ENCODE data around the gene CNPY4. TPM values are rescaled to one million over a fixed set of nuclear protein-coding genes. Genes with fewer than 3 reads are reported as not detected.
A peak's percentile ranks its signal among the peaks of the same experiment; 100 is the strongest.

Gene CNPY4
- total RNA-seq, 2 donors from 2014 or later, result 15.0 to 21.6 TPM

- peak overlapping the region; percentile 93 for H3K4me3 Mint-ChIP-seq
- H3K4me1 Mint-ChIP-seq, result peaks cover 18% of the 10 kb centered on the region
- H3K27ac Mint-ChIP-seq, result peak overlapping the region; percentile 94
- no peak for ATAC-seq (replicated peaks)
- H3K36me3 Mint-ChIP-seq (ENCODE audit: low read depth), result peaks cover 45% of the 10 kb centered on the region
- no peaks in the 10 kb centered on the region for H3K27me3 Mint-ChIP-seq
- no peaks in the 10 kb centered on the region for H3K9me3 Mint-ChIP-seq
Observed at GRCh38 chr7:100088095-100088620, 31.3 kb upstream of the CNPY4 start.

DNA sequence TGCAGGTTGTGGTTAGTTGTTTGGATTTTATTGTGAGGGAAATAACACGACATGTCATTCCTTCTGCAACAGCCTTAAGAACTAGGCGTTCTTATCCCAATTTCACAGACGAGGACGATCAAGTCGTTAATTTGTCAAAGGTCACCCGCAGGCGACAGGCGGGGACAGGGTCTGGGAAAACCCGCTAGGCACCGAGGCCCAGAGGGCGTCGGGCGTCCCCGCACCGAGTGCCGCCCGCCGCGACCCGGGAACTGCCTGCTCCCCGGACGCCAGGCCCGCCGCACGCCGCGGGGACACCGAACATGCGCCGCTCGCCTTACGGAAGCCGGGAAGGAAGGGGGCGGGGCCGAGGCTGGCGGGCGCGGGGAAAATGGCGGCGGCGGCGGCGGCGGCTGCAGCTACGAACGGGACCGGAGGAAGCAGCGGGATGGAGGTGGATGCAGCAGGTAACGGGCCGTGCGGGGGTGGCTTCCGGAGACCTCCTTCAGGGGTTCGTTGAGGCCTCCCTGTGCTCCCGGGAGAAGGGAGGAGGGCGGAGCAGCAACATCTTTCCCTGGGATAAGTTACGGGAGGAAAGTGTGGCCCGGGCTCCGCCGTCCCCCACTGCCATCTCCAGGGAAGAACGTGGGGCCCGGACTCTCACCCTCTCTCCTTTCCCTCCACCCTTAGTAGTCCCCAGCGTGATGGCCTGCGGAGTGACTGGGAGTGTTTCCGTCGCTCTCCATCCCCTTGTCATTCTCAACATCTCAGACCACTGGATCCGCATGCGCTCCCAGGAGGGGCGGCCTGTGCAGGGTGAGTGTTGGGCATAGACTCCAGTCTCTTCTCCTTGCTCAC is 30.6 kb upstream of the CNPY4 start, which contains the start of gene COPS6:
Gene COPS6, plus strand, starts transcription at position 349 of the 837 bp plus-strand sequence. Its CDS starts 22 bp downstream, at position 371.
- H3K4me1 Mint-ChIP-seq, result peaks cover 18% of the 10 kb centered on the region

DNA sequence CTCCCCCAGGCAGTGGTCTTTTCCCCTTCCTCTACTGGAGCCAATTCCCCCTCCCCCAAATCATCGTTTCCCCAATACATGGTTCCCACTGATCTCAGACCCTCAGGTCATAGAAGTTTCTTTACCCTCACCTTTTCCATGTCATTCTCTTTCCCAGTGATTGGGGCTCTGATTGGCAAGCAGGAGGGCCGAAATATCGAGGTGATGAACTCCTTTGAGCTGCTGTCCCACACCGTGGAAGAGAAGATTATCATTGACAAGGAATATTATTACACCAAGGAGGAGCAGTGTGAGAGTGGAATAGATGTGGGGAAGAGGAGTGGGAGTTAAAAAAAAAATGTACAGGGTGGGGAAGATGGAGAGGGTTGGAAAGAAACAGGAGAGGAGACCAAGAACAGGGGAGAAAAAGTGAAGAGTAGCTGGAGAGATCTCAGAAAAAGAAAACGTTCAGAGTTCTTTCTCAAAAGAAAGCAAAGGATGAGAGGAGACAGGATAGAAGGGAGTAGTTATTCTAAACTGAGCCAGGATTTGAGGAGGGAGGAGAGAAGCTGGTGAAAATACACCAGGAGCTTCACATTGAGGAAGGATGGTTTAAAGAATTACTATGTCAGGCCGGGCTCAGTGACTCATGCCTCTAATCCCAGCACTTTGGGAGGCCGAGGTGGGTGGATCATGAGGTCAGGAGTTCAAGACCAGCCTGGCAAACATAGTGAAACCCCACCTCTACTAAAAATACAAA is 29.8 kb upstream of the CNPY4 start:
- ATAC-seq (replicated peaks), result no peak
- Mint-ChIP-seq H3K9me3 (no peaks in the 10 kb centered on the region), H3K36me3 (ENCODE audit: low read depth) (peaks cover 60% of the 10 kb centered on the region)

More for the DNA sequence above, 30.6 kb upstream of the CNPY4 start, which contains the start of gene COPS6:
- H3K27me3 Mint-ChIP-seq, result no peaks in the 10 kb centered on the region
- peak within 1 kb of the TSS; percentile 94 for H3K27ac Mint-ChIP-seq
- peak within 1 kb of the TSS; percentile 93 for H3K4me3 Mint-ChIP-seq
- H3K9me3 Mint-ChIP-seq, result no peaks in the 10 kb centered on the region
- ATAC-seq (replicated peaks), result peak; percentile 84
- peaks cover 52% of the 10 kb centered on the region for H3K36me3 Mint-ChIP-seq (ENCODE audit: low read depth)

GRCh38 chr7:100090527-100091410 is 28.7 kb upstream of the CNPY4 start:
- peak overlapping the region; percentile 63 for H3K27ac Mint-ChIP-seq
- H3K4me3 Mint-ChIP-seq, result peak overlapping the region; percentile 93
- no peaks in the 10 kb centered on the region for H3K27me3 Mint-ChIP-seq
- peaks cover 18% of the 10 kb centered on the region for H3K4me1 Mint-ChIP-seq
- no peaks in the 10 kb centered on the region for H3K9me3 Mint-ChIP-seq
- ATAC-seq (replicated peaks), result no peak
- peaks cover 71% of the 10 kb centered on the region for H3K36me3 Mint-ChIP-seq (ENCODE audit: low read depth)

More for the DNA sequence above, 29.8 kb upstream of the CNPY4 start:
- Mint-ChIP-seq H3K4me1 (peaks cover 18% of the 10 kb centered on the region), H3K4me3 (peak overlapping the region; percentile 93), H3K27ac (peak overlapping the region; percentile 94), H3K27me3 (no peaks in the 10 kb centered on the region)

DNA sequence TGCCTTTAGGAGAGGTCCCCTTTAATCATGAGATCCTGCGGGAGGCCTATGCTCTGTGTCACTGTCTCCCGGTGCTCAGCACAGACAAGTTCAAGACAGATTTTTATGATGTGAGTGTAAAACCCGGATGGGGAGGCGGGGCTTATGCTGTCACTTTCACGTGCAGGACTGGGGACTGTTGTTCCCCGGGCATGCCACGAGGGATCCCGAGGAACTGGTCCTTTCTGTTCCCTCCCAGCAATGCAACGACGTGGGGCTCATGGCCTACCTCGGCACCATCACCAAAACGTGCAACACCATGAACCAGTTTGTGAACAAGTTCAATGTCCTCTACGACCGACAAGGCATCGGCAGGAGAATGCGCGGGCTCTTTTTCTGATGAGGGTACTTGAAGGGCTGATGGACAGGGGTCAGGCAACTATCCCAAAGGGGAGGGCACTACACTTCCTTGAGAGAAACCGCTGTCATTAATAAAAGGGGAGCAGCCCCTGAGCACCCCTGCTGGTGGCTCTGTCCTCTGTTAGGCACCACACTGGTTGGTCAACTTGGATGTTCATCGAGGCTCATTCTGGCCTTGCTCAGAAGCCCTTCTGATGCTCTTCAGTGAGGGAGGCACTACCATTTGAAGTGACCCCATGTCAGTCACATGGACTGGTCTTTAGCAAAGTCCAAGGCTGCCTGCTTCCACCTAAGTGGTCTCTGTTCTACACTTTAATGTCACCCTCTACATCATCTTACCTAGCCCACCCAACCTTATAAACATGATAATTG is 27.8 kb upstream of the CNPY4 start:
- Mint-ChIP-seq H3K27ac (peak overlapping the region; percentile 63), H3K36me3 (ENCODE audit: low read depth) (peaks cover 79% of the 10 kb centered on the region), H3K4me3 (no peak overlapping the region), H3K27me3 (no peaks in the 10 kb centered on the region), H3K4me1 (peaks cover 18% of the 10 kb centered on the region), H3K9me3 (no peaks in the 10 kb centered on the region)
- no peak for ATAC-seq (replicated peaks)

GRCh38 chr7:100093054-100093453 is 26.4 kb upstream of the CNPY4 start:
- Mint-ChIP-seq H3K4me1 (peaks cover 20% of the 10 kb centered on the region), H3K4me3 (no peak overlapping the region), H3K27me3 (no peaks in the 10 kb centered on the region), H3K9me3 (no peaks in the 10 kb centered on the region), H3K36me3 (ENCODE audit: low read depth) (peaks cover 94% of the 10 kb centered on the region), H3K27ac (no peak overlapping the region)
- no peak for ATAC-seq (replicated peaks)

- H3K9me3 Mint-ChIP-seq, result no peaks in the 10 kb centered on the region
- H3K4me1 Mint-ChIP-seq, result peaks cover 25% of the 10 kb centered on the region
- H3K27me3 Mint-ChIP-seq, result no peaks in the 10 kb centered on the region
- peaks cover 98% of the 10 kb centered on the region for H3K36me3 Mint-ChIP-seq (ENCODE audit: low read depth)
- no peak overlapping the region for H3K27ac Mint-ChIP-seq
- ATAC-seq (replicated peaks), result no peak
- H3K4me3 Mint-ChIP-seq, result no peak overlapping the region
Observed at GRCh38 chr7:100093498-100093897, 25.9 kb upstream of the CNPY4 start.

GRCh38 chr7:100093925-100094486 is 25.4 kb upstream of the CNPY4 start:
- Mint-ChIP-seq H3K27ac (no peak overlapping the region), H3K4me1 (peaks cover 30% of the 10 kb centered on the region)

DNA sequence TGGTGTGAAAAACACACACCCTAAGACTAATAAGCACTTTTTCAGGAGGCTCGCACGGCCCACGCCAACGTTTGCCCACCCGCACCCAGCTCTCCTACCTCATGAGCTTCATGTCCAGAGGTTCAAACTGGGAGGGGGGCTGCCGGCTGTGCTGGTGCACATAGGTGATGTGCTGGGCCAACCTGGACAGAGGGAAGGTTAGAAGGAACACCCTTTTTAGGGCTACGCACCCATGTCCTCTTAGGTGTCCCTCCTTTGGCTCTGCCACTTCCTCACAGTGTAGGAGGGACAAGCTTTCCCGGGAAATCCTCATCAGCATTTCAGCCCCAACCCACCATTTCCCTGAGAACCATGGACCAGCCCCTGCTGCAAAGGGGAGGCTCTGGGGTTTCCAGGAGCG is 24.1 kb upstream of the CNPY4 start:
- Mint-ChIP-seq H3K27me3 (no peaks in the 10 kb centered on the region), H3K36me3 (ENCODE audit: low read depth) (peaks cover 100% of the 10 kb centered on the region), H3K4me1 (peaks cover 32% of the 10 kb centered on the region), H3K27ac (no peak overlapping the region), H3K4me3 (no peak overlapping the region), H3K9me3 (no peaks in the 10 kb centered on the region)
- no peak for ATAC-seq (replicated peaks)

More at GRCh38 chr7:100093925-100094486, 25.4 kb upstream of the CNPY4 start:
- H3K4me3 Mint-ChIP-seq, result no peak overlapping the region
- no peaks in the 10 kb centered on the region for H3K9me3 Mint-ChIP-seq
- peaks cover 100% of the 10 kb centered on the region for H3K36me3 Mint-ChIP-seq (ENCODE audit: low read depth)
- H3K27me3 Mint-ChIP-seq, result no peaks in the 10 kb centered on the region
- ATAC-seq (replicated peaks), result no peak

GRCh38 chr7:100095704-100096103 is 23.7 kb upstream of the CNPY4 start:
- Mint-ChIP-seq H3K4me1 (peaks cover 28% of the 10 kb centered on the region), H3K36me3 (ENCODE audit: low read depth) (peaks cover 100% of the 10 kb centered on the region), H3K27me3 (no peaks in the 10 kb centered on the region), H3K4me3 (no peak overlapping the region), H3K27ac (no peak overlapping the region), H3K9me3 (no peaks in the 10 kb centered on the region)
- ATAC-seq (replicated peaks), result no peak

- no peaks in the 10 kb centered on the region for H3K9me3 Mint-ChIP-seq
- peaks cover 28% of the 10 kb centered on the region for H3K4me1 Mint-ChIP-seq
Observed at GRCh38 chr7:100098913-100099312, 20.5 kb upstream of the CNPY4 start.

GRCh38 chr7:100099452-100099851 is 20.0 kb upstream of the CNPY4 start:
- Mint-ChIP-seq H3K36me3 (ENCODE audit: low read depth) (peaks cover 86% of the 10 kb centered on the region), H3K4me1 (peaks cover 28% of the 10 kb centered on the region), H3K27ac (peak overlapping the region; percentile 90), H3K27me3 (no peaks in the 10 kb centered on the region), H3K4me3 (peak overlapping the region; percentile 89), H3K9me3 (no peaks in the 10 kb centered on the region)
- ATAC-seq (replicated peaks), result no peak

More at GRCh38 chr7:100098913-100099312, 20.5 kb upstream of the CNPY4 start:
- no peak for ATAC-seq (replicated peaks)
- H3K27ac Mint-ChIP-seq, result peak overlapping the region; percentile 76
- peak overlapping the region; percentile 89 for H3K4me3 Mint-ChIP-seq
- H3K36me3 Mint-ChIP-seq (ENCODE audit: low read depth), result peaks cover 89% of the 10 kb centered on the region
- H3K27me3 Mint-ChIP-seq, result no peaks in the 10 kb centered on the region

All from activated T-helper 17 cell treated with anti-CD3 and anti-CD28 coated beads, Interleukin-2, amount 50 U/mL, for 72 hours (primary cell).